HepG2 (cell line): ENCODE results near the gene TACC3. TPM values are rescaled to one million over a fixed set of nuclear protein-coding genes. Genes with fewer than 3 reads are reported as not detected.
A peak's percentile ranks its signal among the peaks of the same experiment; 100 is the strongest.

Experiments used
- ADNP ChIP-seq: sonication (generic); formaldehyde crosslinking; IDR thresholded peaks from 2 replicates; pipeline ENCODE4 v1.4.0; 2020; ENCODE audit warnings: missing genetic modification reagents
- AGO1 ChIP-seq: fragments of 200-400 bp; formaldehyde crosslinking; IDR thresholded peaks from 2 replicates; pipeline ENCODE4 v1.6.1; 2017; ENCODE audit warnings: mild to moderate bottlenecking, low read depth, low read length, moderate library complexity; ENCODE audit not compliant: poor library complexity, severe bottlenecking
- ASH2L ChIP-seq: fragments of 300-600, 200-600 bp; sonication (generic); IDR thresholded peaks from 2 replicates; pipeline ENCODE4 v1.7.0; 2017; ENCODE audit warnings: low read depth, mild to moderate bottlenecking, moderate library complexity, mixed read lengths, low read length; ENCODE audit not compliant: insufficient read length
- ATF2 ChIP-seq: sonication (generic); formaldehyde crosslinking; IDR thresholded peaks from 2 replicates; pipeline ENCODE4 v1.4.0; 2020; ENCODE audit warnings: missing genetic modification reagents
- CCAR2 ChIP-seq: fragments of 200-400 bp; formaldehyde crosslinking; optimal IDR thresholded peaks from 2 replicates; pipeline ENCODE3; 2018; ENCODE audit warnings: low read depth, mild to moderate bottlenecking, low read length, moderate library complexity
- HCFC1 ChIP-seq: fragments of 150-350 bp; IDR thresholded peaks from 2 replicates; pipeline ENCODE4 v1.6.1; 2014; ENCODE audit warnings: low read depth, low read length
- HNRNPH1 ChIP-seq: fragments of 200-400 bp; formaldehyde crosslinking; optimal IDR thresholded peaks from 2 replicates; pipeline ENCODE3; 2017; ENCODE audit warnings: mild to moderate bottlenecking, low read depth, low read length
- JUND ChIP-seq: sonication (generic); formaldehyde crosslinking; IDR thresholded peaks from 2 replicates; pipeline ENCODE4 v1.8.0; 2022; ENCODE audit warnings: mild to moderate bottlenecking, missing genetic modification reagents
- KDM2A ChIP-seq: sonication (generic); formaldehyde crosslinking; IDR thresholded peaks from 2 replicates; pipeline ENCODE4 v1.4.0; 2020; ENCODE audit warnings: low read depth, missing genetic modification reagents, borderline replicate concordance
- NFIC ChIP-seq: IDR thresholded peaks from 2 replicates; pipeline ENCODE4 v1.6.1; 2012; ENCODE audit warnings: mild to moderate bottlenecking, low read length, inconsistent platforms
- REXO4 ChIP-seq: sonication (generic); formaldehyde crosslinking; IDR thresholded peaks from 2 replicates; pipeline ENCODE4 v1.8.0; 2022; ENCODE audit warnings: missing genetic modification reagents, mild to moderate bottlenecking, borderline replicate concordance
- TFE3 ChIP-seq: IDR thresholded peaks from 2 replicates; pipeline ENCODE4 v1.6.1; 2016
- ZNF225 ChIP-seq: sonication (generic); formaldehyde crosslinking; IDR thresholded peaks from 2 replicates; pipeline ENCODE4 v1.4.0; 2020; ENCODE audit warnings: mild to moderate bottlenecking, missing genetic modification reagents
- ZNF292 ChIP-seq: sonication (generic); formaldehyde crosslinking; IDR thresholded peaks from 2 replicates; pipeline ENCODE4 v1.8.1; 2022; ENCODE audit warnings: mild to moderate bottlenecking, low read depth, missing genetic modification reagents, borderline replicate concordance
- ZNF367 ChIP-seq: sonication (generic); formaldehyde crosslinking; IDR thresholded peaks from 2 replicates; pipeline ENCODE4 v1.4.0; 2020; ENCODE audit warnings: missing genetic modification reagents, borderline replicate concordance
- ZNF570 ChIP-seq: sonication (generic); formaldehyde crosslinking; IDR thresholded peaks from 2 replicates; pipeline ENCODE4 v1.4.0; 2020; ENCODE audit warnings: mild to moderate bottlenecking, missing genetic modification reagents, borderline replicate concordance
- polyA plus RNA-seq, 8 experiments: library from polyadenylated mRNA; depleted of rRNA in 3 of 8; stranded (reverse) in 7 of 8; unstranded in 1 of 8; fragments of >200 nt; fragmentation: Illumina TruSeq in 4 of 8; extraction: Trizol in 4 of 8; gene quantifications; 2 replicates each; pipeline versions ENCODE4 v1.2.1 to v1.2.3, GENCODE V29; 2011 to 2016; ENCODE audit warnings: low read depth in 4 of 8, missing spikeins in 1 of 8, mixed read lengths in 1 of 8; ENCODE audit not compliant: insufficient read depth in 1 of 8
- total RNA-seq, 5 experiments: library from RNA; depleted of rRNA; stranded (reverse); fragments of >200 nt; fragmentation: Illumina TruSeq; extraction: Trizol; gene quantifications; 2 replicates each; pipeline ENCODE4 v1.2.3, GENCODE V29; 2016; ENCODE audit warnings: low read depth in 1 of 5
- TF ChIP-seq, protein P1 (sequence below): IDR thresholded peaks from 2 replicates; pipeline ENCODE4 v1.6.1; 2016; ENCODE audit warnings: control low read depth
- TF ChIP-seq, protein P2 (sequence below): sonication (generic); formaldehyde crosslinking; IDR thresholded peaks from 2 replicates; pipeline ENCODE4; 2020; ENCODE audit warnings: missing genetic modification reagents, mild to moderate bottlenecking, borderline replicate concordance

TACC3 gene
- total and polyA plus RNA-seq, 2 of the 13 experiments (the other 11 are each of a cell fraction or from before 2014, with no cell fraction given), result 20.3 to 21.2 TPM

GRCh38 chr4:1792832-1793495 is 71.6 kb downstream of the TACC3 start, which contains the start of gene FGFR3 (continued):
- no peak for TF ChIP-seq JUND (CRISPR knock-in tag)
- TF ChIP-seq TFE3, result no peak
- TF ChIP-seq ZNF225 (CRISPR knock-in tag), result no peak
- no peak for TF ChIP-seq AGO1
- no peak for TF ChIP-seq CCAR2
- TF ChIP-seq ADNP (CRISPR knock-in tag), result no peak
- TF ChIP-seq HCFC1, result no peak
- TF ChIP-seq ZNF292, result no peak
- no peak for TF ChIP-seq HNRNPH1
- no peak for TF ChIP-seq ATF2
- TF ChIP-seq ASH2L, result peak; percentile 37
- TF ChIP-seq KDM2A (CRISPR knock-in tag), result no peak
- TF ChIP-seq, protein P1, sequence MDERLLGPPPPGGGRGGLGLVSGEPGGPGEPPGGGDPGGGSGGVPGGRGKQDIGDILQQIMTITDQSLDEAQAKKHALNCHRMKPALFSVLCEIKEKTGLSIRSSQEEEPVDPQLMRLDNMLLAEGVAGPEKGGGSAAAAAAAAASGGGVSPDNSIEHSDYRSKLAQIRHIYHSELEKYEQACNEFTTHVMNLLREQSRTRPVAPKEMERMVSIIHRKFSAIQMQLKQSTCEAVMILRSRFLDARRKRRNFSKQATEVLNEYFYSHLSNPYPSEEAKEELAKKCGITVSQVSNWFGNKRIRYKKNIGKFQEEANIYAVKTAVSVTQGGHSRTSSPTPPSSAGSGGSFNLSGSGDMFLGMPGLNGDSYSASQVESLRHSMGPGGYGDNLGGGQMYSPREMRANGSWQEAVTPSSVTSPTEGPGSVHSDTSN (CRISPR knock-in tag), result no peak
- TF ChIP-seq ZNF367 (CRISPR knock-in tag), result no peak
- no peak for TF ChIP-seq NFIC
- TF ChIP-seq, protein P2, sequence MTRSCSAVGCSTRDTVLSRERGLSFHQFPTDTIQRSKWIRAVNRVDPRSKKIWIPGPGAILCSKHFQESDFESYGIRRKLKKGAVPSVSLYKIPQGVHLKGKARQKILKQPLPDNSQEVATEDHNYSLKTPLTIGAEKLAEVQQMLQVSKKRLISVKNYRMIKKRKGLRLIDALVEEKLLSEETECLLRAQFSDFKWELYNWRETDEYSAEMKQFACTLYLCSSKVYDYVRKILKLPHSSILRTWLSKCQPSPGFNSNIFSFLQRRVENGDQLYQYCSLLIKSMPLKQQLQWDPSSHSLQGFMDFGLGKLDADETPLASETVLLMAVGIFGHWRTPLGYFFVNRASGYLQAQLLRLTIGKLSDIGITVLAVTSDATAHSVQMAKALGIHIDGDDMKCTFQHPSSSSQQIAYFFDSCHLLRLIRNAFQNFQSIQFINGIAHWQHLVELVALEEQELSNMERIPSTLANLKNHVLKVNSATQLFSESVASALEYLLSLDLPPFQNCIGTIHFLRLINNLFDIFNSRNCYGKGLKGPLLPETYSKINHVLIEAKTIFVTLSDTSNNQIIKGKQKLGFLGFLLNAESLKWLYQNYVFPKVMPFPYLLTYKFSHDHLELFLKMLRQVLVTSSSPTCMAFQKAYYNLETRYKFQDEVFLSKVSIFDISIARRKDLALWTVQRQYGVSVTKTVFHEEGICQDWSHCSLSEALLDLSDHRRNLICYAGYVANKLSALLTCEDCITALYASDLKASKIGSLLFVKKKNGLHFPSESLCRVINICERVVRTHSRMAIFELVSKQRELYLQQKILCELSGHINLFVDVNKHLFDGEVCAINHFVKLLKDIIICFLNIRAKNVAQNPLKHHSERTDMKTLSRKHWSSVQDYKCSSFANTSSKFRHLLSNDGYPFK, result no peak
- no peak for TF ChIP-seq REXO4 (CRISPR knock-in tag)
- no peak for TF ChIP-seq ZNF570 (CRISPR knock-in tag)
